GM12892 (cell line): Measurements from ENCODE around the gene CDS2.

Source experiments
- POLR2A ChIP-seq: IDR thresholded peaks from 2 replicates; pipeline ENCODE4 v1.6.1; 2011; ENCODE audit warnings: low read depth, low read length, control low read depth
- POLR2AphosphoS5 ChIP-seq: IDR thresholded peaks from 2 replicates; pipeline ENCODE4 v1.6.1; 2011; ENCODE audit warnings: low read depth, low read length, control low read depth
- TAF1 ChIP-seq: IDR thresholded peaks from 2 replicates; pipeline ENCODE4 v1.6.1; 2011; ENCODE audit warnings: low read depth, mild to moderate bottlenecking, control low read depth, low read length, borderline replicate concordance

- no peak for TF ChIP-seq POLR2A
- TF ChIP-seq TAF1: no peak
- no peak for TF ChIP-seq POLR2AphosphoS5
Measured at GRCh38 chr20:5188736-5189135, 61.9 kb downstream of the CDS2 start.
